Fibroblast of lung (primary cell): ENCODE data around the gene TLL2.

Source experiments
- CTCF ChIP-seq, 2 donors: IDR thresholded peaks in 1 of 2; conservative IDR thresholded peaks in 1 of 2; 1 replicate in 1 of 2; 2 replicates in 1 of 2; pipeline ENCODE4 v1.5.1; 2011 to 2012; ENCODE audit warnings: low read length in 2 of 2, control low read depth in 1 of 2, inconsistent platforms in 1 of 2, low read depth in 1 of 2, mild to moderate bottlenecking in 1 of 2
- EZH2 ChIP-seq: IDR thresholded peaks from 2 replicates; pipeline ENCODE4 v1.5.1; 2012; ENCODE audit warnings: low read length, control low read depth, mild to moderate bottlenecking; ENCODE audit errors: missing control alignments

DNA sequence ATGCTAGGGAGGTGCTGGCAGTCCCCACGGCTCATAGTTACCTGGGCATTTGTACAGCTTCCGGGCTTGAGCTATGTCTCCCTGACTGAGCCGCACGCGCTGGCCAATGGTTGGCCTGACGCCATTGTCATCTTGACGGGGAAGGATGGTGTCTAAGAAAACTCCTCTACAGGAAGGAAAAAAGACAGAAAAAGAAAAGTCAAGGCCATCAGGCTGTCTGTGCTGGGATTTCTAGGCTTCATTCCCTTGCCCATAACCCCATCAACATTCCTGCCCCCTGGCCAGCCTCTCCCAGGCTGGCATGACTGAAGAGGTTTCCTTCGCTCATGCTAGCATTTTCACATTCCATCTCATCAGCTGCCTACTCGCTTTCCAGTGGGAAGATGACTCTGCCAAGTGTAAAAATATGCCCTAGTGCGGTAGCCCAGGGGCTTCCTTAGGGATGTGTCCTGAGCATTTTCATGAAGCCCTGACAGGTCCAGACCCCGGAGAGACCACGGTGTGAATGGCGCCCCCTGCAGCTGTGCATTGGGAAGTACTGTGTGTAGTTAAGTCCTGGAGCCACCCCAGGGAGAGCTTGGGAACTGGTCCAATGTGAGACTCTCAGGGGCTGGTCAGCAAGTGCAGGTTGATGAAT, 100.5 kb downstream of the TLL2 start:
- TF ChIP-seq CTCF (conservative IDR thresholded peaks at IDR 0.05 in 1 of 2, IDR thresholded peaks at IDR 0.05 in 1 of 2; ENCODE audit: low read depth in 1 of 2, low read length in 2 of 2), result no peak
- TF ChIP-seq EZH2, result no peak
